GDM1 (cell line): ENCODE data around the gene MTMR4.
"Not testable (repeated sequence)": the region's sequence is repeated elsewhere in the genome, so short reads cannot be mapped to it uniquely, and the experiment has no call there.

Experiments used
- DNase-seq: peaks from one replicate; lab custom pipeline; 2025; lab: John Stamatoyannopoulos, UW

Gene MTMR4

GRCh38 chr17:58513965-58514769, at the start of gene MTMR4:
TSS of gene MTMR4 (minus strand) at chr17:58514638. CDS start at chr17:58514407, 231 bp downstream.
- DNase-seq: peak; percentile 68

- no peak for DNase-seq
These were observed 46.1 kb upstream of the MTMR4 start for GRCh38 chr17:58560511-58560910.

- DNase-seq: no peak
These were observed 43.5 kb upstream of the MTMR4 start for GRCh38 chr17:58557981-58558380.

- no peak for DNase-seq
These were observed 42.4 kb upstream of the MTMR4 start for GRCh38 chr17:58556833-58557250.

- not testable (repeated sequence) for DNase-seq
These were observed 40.7 kb upstream of the MTMR4 start for GRCh38 chr17:58555109-58555508.

- DNase-seq: peak; percentile 17
These were observed 26.8 kb upstream of the MTMR4 start for GRCh38 chr17:58541249-58541648.

GRCh38 chr17:58539698-58540097, 25.3 kb upstream of the MTMR4 start:
- DNase-seq: no peak

- DNase-seq: no peak
These were observed 24.5 kb upstream of the MTMR4 start for GRCh38 chr17:58538811-58539409.

GRCh38 chr17:58537266-58537665, 22.8 kb upstream of the MTMR4 start:
- no peak for DNase-seq

GRCh38 chr17:58536542-58536941, 22.1 kb upstream of the MTMR4 start:
- DNase-seq: no peak

GRCh38 chr17:58535431-58535830, 21.0 kb upstream of the MTMR4 start:
- DNase-seq: no peak

- no peak for DNase-seq
These were observed 20.5 kb upstream of the MTMR4 start for GRCh38 chr17:58534901-58535421.

- no peak for DNase-seq
These were observed 19.9 kb upstream of the MTMR4 start for GRCh38 chr17:58534331-58534730.

- no peak for DNase-seq
These were observed 19.3 kb upstream of the MTMR4 start for GRCh38 chr17:58533616-58534188.

- DNase-seq: no peak
These were observed 18.1 kb upstream of the MTMR4 start for GRCh38 chr17:58532555-58532951.

GRCh38 chr17:58531661-58532554, 17.5 kb upstream of the MTMR4 start:
- DNase-seq: no peak

GRCh38 chr17:58531122-58531521, 16.7 kb upstream of the MTMR4 start:
- DNase-seq: no peak

GRCh38 chr17:58530655-58531054, 16.2 kb upstream of the MTMR4 start:
- no peak for DNase-seq

- no peak for DNase-seq
These were observed 14.8 kb upstream of the MTMR4 start for GRCh38 chr17:58529275-58529674.

- DNase-seq: no peak
These were observed 14.0 kb upstream of the MTMR4 start for GRCh38 chr17:58528443-58528842.

GRCh38 chr17:58527949-58528348, 13.5 kb upstream of the MTMR4 start:
- DNase-seq: no peak

GRCh38 chr17:58527306-58527705, 12.9 kb upstream of the MTMR4 start:
- DNase-seq: no peak
